Endothelial cell of umbilical vein (primary cell): ENCODE measurements around the gene FRK.

Experiments used
- CTCF ChIP-seq, 2 donors: IDR thresholded peaks; 1 replicate in 1 of 2; 2 replicates in 1 of 2; pipeline ENCODE4 v1.5.1; 2011; ENCODE audit warnings: low read length in 2 of 2, mild to moderate bottlenecking in 2 of 2, moderate library complexity in 2 of 2, control low read depth in 1 of 2, inconsistent platforms in 1 of 2, low read depth in 1 of 2; ENCODE audit not compliant: insufficient read depth in 1 of 2; ENCODE audit errors: extremely low read depth in 1 of 2
- EZH2 ChIP-seq: IDR thresholded peaks from 2 replicates; pipeline ENCODE4 v1.6.1; 2012; ENCODE audit warnings: borderline replicate concordance, low read depth, mild to moderate bottlenecking, moderate library complexity, low read length, inconsistent platforms; ENCODE audit not compliant: severe bottlenecking
- MYC ChIP-seq: IDR thresholded peaks from one replicate; pipeline ENCODE4 v1.6.1; 2011; ENCODE audit warnings: mild to moderate bottlenecking, low read depth, low read length
- POLR2A ChIP-seq: IDR thresholded peaks from 2 replicates; pipeline ENCODE4 v1.6.1; 2012; ENCODE audit warnings: low read depth, mild to moderate bottlenecking, control low read depth, low read length
- POLR2AphosphoS5 ChIP-seq: IDR thresholded peaks from 2 replicates; pipeline ENCODE4 v1.6.1; 2012; ENCODE audit warnings: low read depth, mild to moderate bottlenecking, control low read depth, low read length, moderate library complexity; ENCODE audit not compliant: insufficient read depth

GRCh38 chr6:116072368-116072767 lies 11.7 kb upstream of the FRK start:
- no peak for TF ChIP-seq POLR2AphosphoS5
- no peak for TF ChIP-seq MYC
- no peak for TF ChIP-seq EZH2
- TF ChIP-seq CTCF (IDR thresholded peaks at IDR 0.05; ENCODE audit: extremely low read depth in 1 of 2, insufficient read depth in 1 of 2, low read depth in 1 of 2, low read length in 2 of 2): no peak
- TF ChIP-seq POLR2A: no peak
